Omental fat pad (tissue), 4 donors: Measurements from ENCODE around the gene MINK1. TPM values are rescaled to one million over a fixed set of nuclear protein-coding genes. Genes with fewer than 3 reads are reported as not detected.

Experiments
- ATAC-seq: fragments of 150-250 bp; one replicate; pipeline ENCODE4 v1.9.1; 2016; ENCODE audit warnings: mild to moderate bottlenecking, moderate library complexity; ENCODE audit not compliant: low FRiP score
- DNase-seq: peaks from one replicate; pipeline ENCODE4 v3.0.0-alpha.2; 2019; ENCODE audit warnings: low spot score
- CTCF ChIP-seq, 3 donors: fragments of 450-650 bp; IDR thresholded peaks; one replicate each; pipeline ENCODE4 v1.5.1; 2016 to 2017; ENCODE audit warnings: antibody characterized with exemption in 3 of 3, mild to moderate bottlenecking in 3 of 3, moderate library complexity in 2 of 3
- total RNA-seq, 4 donors: library from RNA; depleted of rRNA; stranded (reverse); fragments of >200 nt; gene quantifications; one replicate each; pipeline ENCODE4 v1.1.0, GENCODE V29; 2016

The MINK1 gene
- total RNA-seq, 4 donors from 2014 or later = 24.4 to 57.8 (median 31.9) TPM

DNA sequence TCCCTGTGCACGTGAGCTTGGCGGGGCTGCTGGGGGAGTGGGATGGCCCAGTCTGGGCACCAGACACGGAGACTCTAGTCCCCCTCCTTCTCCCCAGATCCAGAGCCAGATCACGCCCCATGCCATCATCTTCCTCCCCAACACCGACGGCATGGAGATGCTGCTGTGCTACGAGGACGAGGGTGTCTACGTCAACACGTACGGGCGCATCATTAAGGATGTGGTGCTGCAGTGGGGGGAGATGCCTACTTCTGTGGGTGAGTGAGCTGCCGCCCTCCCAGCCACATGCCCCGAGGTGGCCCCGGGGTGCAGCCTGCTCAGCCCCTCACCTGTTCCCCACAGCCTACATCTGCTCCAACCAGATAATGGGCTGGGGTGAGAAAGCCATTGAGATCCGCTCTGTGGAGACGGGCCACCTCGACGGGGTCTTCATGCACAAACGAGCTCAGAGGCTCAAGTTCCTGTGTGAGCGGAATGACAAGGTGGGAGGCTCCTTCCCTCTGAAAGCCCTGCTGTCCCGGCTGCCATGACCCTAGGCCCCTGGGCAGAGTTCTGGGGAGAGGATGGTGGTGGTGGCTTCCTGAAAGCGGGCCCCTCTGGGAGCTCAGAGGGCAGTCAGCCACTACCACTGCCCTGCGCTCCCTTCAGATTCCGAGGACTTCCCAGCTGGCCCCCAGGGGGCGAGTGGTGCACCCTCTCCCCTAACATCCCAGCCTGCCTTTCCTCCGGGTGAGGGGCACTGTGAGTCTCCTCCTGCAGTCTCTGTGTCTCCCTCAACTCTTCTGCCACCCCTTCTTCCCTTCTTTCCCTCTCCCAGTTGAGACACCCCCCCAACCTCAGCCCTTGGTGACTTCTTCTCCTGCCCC lies 63.4 kb downstream of the MINK1 start:
- TF ChIP-seq CTCF (IDR thresholded peaks at IDR 0.05) = no peak
- DNase-seq (no peak), ATAC-seq (no peak)

GRCh38 chr17:4897198-4897687 lies 64.1 kb downstream of the MINK1 start:
- no peak for ATAC-seq
- TF ChIP-seq CTCF (IDR thresholded peaks at IDR 0.05) = no peak
- DNase-seq = no peak

DNA sequence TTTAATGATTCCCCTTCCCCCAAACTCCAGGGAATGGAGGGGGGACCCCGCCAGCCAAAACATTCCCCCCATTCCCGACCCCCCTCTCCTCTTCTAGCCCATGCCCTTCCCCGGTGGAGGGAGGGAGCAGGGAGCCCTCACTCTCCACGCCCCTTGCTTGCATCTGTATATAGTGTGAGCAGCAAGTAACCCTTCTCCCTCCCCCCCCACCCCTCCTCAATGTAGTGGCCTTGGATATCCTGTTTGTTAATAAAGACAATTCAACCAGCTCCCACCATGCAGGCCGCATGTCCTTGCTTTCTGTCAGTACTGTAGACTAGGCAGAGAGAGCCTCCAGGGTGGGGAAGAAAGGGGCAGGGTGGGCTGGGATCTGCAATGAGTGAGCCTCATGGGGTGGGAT lies 64.6 kb downstream of the MINK1 start:
- ATAC-seq (no peak), DNase-seq (no peak)
- no peak for TF ChIP-seq CTCF (IDR thresholded peaks at IDR 0.05)

DNA sequence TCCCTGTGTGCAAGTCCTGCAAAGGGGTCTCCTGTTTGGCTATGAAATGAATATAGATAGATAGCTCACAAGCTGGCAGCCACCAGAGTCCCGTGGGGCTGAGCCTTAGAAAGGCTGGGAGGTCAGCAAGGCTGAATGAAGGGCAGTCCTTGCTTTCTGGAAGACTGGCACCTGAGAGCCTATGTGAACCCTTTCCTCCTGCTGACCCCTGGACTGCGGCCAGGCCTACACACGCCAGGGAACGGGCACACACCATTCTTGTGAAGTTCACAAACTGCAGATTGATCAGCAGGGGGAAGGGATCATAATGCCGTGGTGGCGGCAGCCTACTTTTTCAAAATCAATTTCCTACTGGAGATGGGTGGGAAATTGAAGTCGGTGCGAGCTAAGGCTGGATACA lies 65.2 kb downstream of the MINK1 start:
- no peak for DNase-seq
- TF ChIP-seq CTCF (IDR thresholded peaks at IDR 0.05) = no peak
- no peak for ATAC-seq

GRCh38 chr17:4898927-4899326 lies 65.8 kb downstream of the MINK1 start:
- TF ChIP-seq CTCF (IDR thresholded peaks at IDR 0.05) = no peak
- DNase-seq (no peak), ATAC-seq (peak; percentile 2)

- peak; percentile 82 for ATAC-seq
- no peak for TF ChIP-seq CTCF (IDR thresholded peaks at IDR 0.05)
- DNase-seq = peak; percentile 81
Observed at GRCh38 chr17:4899341-4900230, 66.4 kb downstream of the MINK1 start, which contains the start of gene C17orf107. Gene C17orf107 (plus strand): TSS chr17:4899536. CDS start chr17:4899763, 227 bp downstream.
